K562 (cell line): ENCODE data around the gene BCAR3.

Experiments used
- BHLHE40 ChIP-seq: IDR thresholded peaks from 2 replicates; pipeline ENCODE4 v1.6.1; 2011; ENCODE audit warnings: low read length, improper control_type of control experiment
- CREM ChIP-seq: IDR thresholded peaks from 2 replicates; pipeline ENCODE4 v1.6.1; 2014; ENCODE audit warnings: antibody characterized with exemption, low read depth
- ETV6 ChIP-seq, 3 experiments: fragments of 150-350 bp in 1 of 3; sonication (generic) in 1 of 3; formaldehyde crosslinking in 1 of 3; IDR thresholded peaks; 2 replicates each; pipeline versions ENCODE4 v1.6.1 to v1.8.0; 2014 to 2022; ENCODE audit warnings: borderline replicate concordance in 2 of 3, low read depth in 2 of 3, antibody characterized with exemption in 1 of 3, low read length in 1 of 3, mild to moderate bottlenecking in 1 of 3, missing genetic modification reagents in 1 of 3
- FOS ChIP-seq: IDR thresholded peaks from 3 replicates; pipeline ENCODE4 v1.6.1; 2011; ENCODE audit not compliant: insufficient read length; ENCODE audit errors: extremely low read depth
- LEF1 ChIP-seq: fragments of 450-650 bp; IDR thresholded peaks from 2 replicates; pipeline ENCODE4 v1.6.1; 2016; ENCODE audit warnings: mild to moderate bottlenecking
- MTA2 ChIP-seq: fragments of 450-650 bp; IDR thresholded peaks from 2 replicates; pipeline ENCODE4 v1.6.1; 2016; ENCODE audit warnings: low read depth
- ZSCAN32 ChIP-seq: fragments of 450-650 bp; formaldehyde crosslinking; IDR thresholded peaks from 2 replicates; pipeline ENCODE4 v1.4.0; 2020; ENCODE audit warnings: mild to moderate bottlenecking, moderate library complexity

- TF ChIP-seq LEF1 (no peak), MTA2 (no peak), CREM (no peak), FOS (no peak), BHLHE40 (no peak), ETV6 (IDR thresholded peaks at IDR 0.05; ENCODE audit: borderline replicate concordance in 1 of 2, low read depth in 2 of 2, low read length in 1 of 2) (no peak), ETV6 (CRISPR knock-in tag; IDR thresholded peaks at IDR 0.05; ENCODE audit: borderline replicate concordance) (no peak), ZSCAN32 (no peak)
Observed at GRCh38 chr1:93698329-93699048, 16.9 kb upstream of the BCAR3 start.
